NB4 (cell line): ENCODE data around the gene FLVCR1.

Experiments used
- CTCF ChIP-seq: IDR thresholded peaks from one replicate; pipeline ENCODE4 v1.5.1; 2012; ENCODE audit warnings: low read depth, low read length
- POLR2A ChIP-seq: IDR thresholded peaks from 2 replicates; pipeline ENCODE4 v1.6.1; 2011; ENCODE audit warnings: mild to moderate bottlenecking; ENCODE audit not compliant: insufficient read length; ENCODE audit errors: extremely low read depth

GRCh38 chr1:212930986-212931678, 73.1 kb downstream of the FLVCR1 start:
- TF ChIP-seq CTCF: no peak
- TF ChIP-seq POLR2A: no peak
